Globus pallidus (tissue), 1 donor: ENCODE results near the gene COX7B.
A peak's percentile ranks its signal among the peaks of the same experiment; 100 is the strongest.
"Not testable (repeated sequence)": the region's sequence is repeated elsewhere in the genome, so short reads cannot be mapped to it uniquely, and the experiment has no call there.

Experiments used
- DNase-seq: peaks from one replicate; pipeline ENCODE4 v3.0.0-alpha.2; 2015; ENCODE audit warnings: low spot score

COX7B gene, protein sequence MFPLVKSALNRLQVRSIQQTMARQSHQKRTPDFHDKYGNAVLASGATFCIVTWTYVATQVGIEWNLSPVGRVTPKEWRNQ

GRCh38 chrX:77899081-77899828 lies at the start of gene COX7B:
Gene COX7B (plus strand): TSS chrX:77899468. CDS start chrX:77899554, 86 bp downstream.
- DNase-seq, result peak; percentile 95

GRCh38 chrX:77875372-77875771 lies 23.9 kb upstream of the COX7B start:
- DNase-seq, result no peak

- DNase-seq, result not testable (repeated sequence)
These were observed 17.9 kb upstream of the COX7B start for GRCh38 chrX:77881418-77881817.

DNA sequence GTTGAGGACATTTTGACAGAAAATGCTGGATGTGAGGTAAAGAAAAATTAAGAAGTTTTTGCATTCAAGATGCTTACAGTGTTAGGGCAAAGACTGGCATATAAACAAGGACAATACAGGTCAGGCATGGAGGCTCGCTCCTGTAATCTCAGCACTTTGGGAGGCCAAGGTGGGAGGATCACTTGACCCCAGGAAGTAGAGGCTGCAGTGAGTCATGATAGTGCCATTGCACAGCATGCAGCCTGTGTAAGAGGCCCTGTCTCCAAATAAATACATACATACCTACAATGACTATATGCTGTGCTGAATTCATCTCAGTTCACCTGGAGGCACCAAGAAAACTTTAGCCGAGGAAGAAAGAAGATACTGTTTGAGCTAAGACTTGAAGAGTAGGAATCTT lies 6.4 kb upstream of the COX7B start:
- no peak for DNase-seq

DNA sequence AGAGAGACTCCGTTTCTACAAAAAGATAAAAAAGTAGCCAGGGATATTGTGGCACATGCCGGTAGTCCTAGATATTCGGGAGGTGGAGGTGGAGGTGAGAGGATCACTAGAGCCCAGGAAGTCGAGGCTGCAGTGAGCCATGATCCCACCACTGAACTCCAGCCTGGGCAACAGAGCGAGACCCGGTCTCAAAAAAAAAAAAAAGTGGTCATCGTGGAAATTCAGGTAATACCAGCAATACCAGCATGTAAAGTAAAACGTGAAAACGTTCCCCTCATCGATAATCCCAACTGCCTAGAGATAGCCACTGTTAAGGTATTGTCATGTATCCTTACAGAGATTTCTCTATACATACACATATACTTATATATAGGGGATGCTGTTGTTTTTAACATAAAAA lies 5.6 kb upstream of the COX7B start:
- DNase-seq, result no peak

DNA sequence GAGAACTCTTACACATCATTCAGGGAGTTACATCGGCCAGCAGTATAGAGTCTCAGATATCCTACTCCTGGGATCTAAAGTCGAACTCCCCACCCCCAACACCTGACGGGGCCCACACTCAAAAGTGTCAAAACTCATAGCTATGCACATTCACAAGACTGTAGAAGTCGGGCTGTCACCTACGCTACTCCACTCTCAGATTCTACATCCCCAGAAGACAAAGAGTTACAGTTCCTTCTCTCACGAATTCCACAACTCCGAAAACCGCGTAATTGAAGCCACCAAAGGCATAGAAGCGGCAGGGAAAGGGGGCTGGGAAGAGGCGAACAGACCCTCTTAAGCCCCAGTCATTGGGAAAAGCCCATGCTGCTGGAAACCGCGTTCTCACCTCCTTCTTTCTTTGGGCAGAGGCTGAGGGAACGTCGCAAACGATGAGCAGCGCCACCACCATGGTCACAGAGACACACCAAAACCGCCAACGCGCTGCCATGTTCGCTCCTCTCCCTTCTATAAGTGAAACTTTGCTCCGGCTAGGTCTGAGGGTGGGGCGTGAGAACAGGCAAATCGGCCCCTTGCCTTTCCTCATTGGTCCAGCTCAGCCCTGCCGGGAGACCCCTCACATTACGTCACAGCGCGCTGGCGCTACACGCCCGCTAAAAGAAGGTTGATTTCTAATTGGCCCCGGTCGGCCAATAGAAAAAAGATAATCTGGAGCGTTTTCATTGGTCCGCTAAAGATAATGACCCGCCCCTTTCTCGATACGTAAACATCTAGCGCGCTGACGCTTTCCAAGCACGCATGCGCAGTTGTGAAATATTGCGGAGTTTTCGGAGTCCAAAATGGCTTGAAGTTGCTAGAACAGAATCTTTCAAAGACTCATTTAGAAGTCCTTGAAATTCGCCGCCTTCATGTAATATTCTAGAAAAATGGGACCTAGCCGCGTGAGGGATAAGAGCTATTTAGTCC lies 4.1 kb upstream of the COX7B start, which contains the start of gene MAGT1:
Gene MAGT1, minus strand, starts transcription at position 515 of the 966 bp plus-strand sequence. Its CDS starts 25 bp downstream, at position 490.
- peak; percentile 93 for DNase-seq

GRCh38 chrX:77900688-77901087 lies 1.4 kb downstream of the COX7B start:
- DNase-seq, result no peak

GRCh38 chrX:77901506-77901905 lies 2.2 kb downstream of the COX7B start:
- DNase-seq, result no peak

DNA sequence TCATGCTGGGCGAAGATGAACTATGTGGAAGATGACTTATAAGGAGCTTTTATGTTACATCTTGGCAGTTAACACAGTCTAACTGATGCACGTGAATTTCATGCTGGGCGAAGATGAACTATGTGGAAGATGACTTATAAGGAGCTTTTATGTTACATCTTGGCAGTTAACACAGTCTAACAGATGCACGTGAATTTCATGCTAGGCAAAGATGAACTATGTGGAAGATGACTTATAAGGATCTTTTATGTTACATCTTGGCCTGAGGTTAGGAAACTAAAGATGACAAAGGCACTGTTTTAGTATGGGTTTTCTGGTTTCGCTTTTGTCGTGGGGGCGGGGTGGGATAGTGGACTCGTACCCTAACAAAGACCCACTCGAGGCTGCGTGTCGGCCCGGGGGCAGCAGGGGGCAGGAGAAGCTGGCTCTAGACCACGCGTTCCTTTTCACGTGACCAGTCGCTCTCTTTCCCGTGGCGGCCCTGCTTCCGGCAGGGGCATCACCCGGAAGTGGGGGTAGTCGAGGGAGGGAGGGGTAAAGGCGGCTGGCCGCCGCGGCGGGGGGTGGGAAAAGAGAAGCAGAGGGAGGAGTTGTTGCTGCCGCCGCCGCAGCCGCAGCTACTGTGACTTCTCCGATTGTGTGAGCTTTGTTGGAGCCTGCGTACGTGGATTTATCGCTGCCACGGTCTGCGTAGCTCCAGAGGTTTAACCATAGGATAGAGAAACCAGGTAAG lies 11.0 kb downstream of the COX7B start, which contains the start of gene ATP7A:
Gene ATP7A, plus strand, starts transcription at position 586 of the 733 bp plus-strand sequence. CDS start 60,949 bp downstream, outside the sequence.
- peak; percentile 85 for DNase-seq

DNA sequence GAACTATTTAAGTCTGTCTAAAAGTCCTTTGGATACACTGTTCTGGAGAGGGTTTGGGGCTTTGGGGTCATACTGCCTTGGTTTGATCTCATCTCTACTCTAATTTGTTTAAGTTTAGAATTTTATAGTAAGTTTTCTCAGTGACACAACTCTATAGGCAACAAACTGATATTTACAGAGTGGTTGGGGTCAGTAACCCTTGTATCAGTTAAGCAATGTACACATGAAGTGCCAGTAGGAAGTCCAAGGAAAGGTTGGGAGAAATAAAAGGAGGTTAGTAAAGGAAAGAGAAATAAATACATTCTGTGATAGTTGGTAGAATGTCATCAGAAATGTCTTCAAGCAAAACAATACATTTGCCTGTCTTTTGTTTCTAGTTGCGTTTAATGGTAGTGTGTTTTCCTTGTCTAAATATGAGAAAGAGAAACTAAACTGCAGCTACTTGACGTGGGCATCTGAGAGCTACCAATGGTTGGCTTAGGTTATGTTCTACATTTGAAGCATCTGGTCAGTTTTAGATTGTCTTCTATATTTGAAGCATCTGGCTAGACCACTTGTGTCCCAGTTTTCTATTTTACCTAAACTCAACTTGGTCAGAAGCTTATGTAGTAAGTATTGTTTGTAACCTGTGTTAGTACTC lies 18.1 kb downstream of the COX7B start:
- DNase-seq, result no peak

GRCh38 chrX:77918568-77918967 lies 19.3 kb downstream of the COX7B start:
- no peak for DNase-seq

GRCh38 chrX:77919370-77919769 lies 20.1 kb downstream of the COX7B start:
- not testable (repeated sequence) for DNase-seq

- DNase-seq, result no peak
These were observed 23.5 kb downstream of the COX7B start for GRCh38 chrX:77922787-77923186.

DNA sequence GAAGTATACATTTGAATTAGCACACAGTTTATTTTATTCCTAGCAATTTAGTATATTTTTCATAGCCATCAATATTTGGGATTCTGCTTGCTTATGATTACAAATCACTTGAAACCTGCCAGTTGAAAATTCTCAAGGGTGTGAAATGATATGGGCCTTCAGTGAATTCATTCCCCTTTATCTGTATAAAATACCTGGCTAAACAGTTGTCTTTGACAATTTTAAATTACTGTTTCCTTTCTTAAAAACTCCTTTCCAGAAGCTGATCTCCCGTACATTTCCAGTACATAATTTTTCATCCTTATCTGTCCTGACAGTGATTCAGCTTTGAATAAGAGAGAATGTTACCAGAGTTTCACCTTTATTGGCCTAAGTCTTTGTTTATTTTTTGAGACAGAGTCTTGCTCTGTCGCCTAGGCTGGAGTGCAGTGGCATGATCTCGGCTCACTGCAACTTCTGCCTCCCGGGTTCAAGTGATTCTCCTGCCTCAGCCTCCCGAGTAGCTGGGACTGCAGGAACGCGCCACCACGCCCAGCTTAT lies 25.1 kb downstream of the COX7B start:
- DNase-seq, result no peak

- DNase-seq, result no peak
These were observed 26.5 kb downstream of the COX7B start for GRCh38 chrX:77925764-77926163.

DNA sequence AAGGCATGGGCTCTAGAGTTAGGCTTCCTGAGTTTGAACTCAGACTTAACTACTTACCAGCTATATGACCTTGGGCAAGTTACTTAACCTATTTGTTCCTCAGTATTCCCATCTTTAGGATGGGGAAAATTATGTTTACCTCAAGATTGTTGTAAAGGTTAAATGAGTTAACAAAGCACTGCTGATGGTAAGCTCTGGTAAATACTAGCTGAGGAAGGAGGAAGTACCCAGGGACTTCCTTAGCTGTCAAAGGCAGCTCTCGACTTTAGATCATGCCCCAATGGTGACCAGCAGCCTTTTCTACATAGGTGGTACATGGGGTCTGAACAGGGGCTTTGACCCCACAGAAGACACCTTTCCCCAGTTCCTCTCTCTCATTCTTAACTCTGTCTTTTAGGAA lies 31.3 kb downstream of the COX7B start:
- no peak for DNase-seq

GRCh38 chrX:77935886-77936285 lies 36.6 kb downstream of the COX7B start:
- no peak for DNase-seq

DNA sequence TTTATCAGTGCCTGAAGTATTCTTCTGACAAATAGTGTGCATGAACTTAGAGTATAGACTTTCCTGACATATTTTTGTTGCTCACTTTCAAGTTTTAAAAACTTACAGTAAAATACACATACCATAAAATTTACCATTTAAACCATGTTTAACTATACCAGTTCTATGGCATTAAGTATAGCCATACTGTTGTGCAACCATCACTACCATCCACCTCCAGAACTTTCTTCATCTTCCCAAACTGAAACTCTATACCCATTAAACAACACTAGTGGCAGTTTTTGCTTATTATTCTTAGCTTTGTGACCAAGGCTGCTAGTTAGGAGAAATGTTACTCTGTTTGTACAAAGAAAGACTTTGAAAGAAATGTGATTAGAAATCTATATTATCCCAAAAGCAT lies 37.0 kb downstream of the COX7B start:
- DNase-seq, result no peak

- no peak for DNase-seq
These were observed 38.0 kb downstream of the COX7B start for GRCh38 chrX:77937291-77937690.

GRCh38 chrX:77938083-77938680 lies 38.9 kb downstream of the COX7B start:
- DNase-seq, result no peak

- DNase-seq, result not testable (repeated sequence)
These were observed 45.8 kb downstream of the COX7B start for GRCh38 chrX:77945031-77945430.
